Lung (tissue), 12 donors: Measurements from ENCODE around the gene ATP5MC2. TPM values are rescaled to one million over a fixed set of nuclear protein-coding genes. Genes with fewer than 3 reads are reported as not detected.
"Not testable (repeated sequence)": the region's sequence is repeated elsewhere in the genome, so short reads cannot be mapped to it uniquely, and the experiment has no call there.

Experiments used
- ATAC-seq: fragments of 200-7000 bp; cut with Tn5 transposase; one replicate; pipeline ENCODE4 v1.9.1; 2020; ENCODE audit warnings: moderate number of reproducible peaks; ENCODE audit not compliant: insufficient read depth, low FRiP score
- DNase-seq, 3 donors: peaks; one replicate each; pipeline ENCODE4 v3.0.0-alpha.2; 2013 to 2017
- H3K27ac ChIP-seq, 2 donors: one replicate each; pipeline ENCODE4 v1.5.1; 2013; ENCODE audit warnings: mild to moderate bottlenecking in 2 of 2, moderate library complexity in 2 of 2, control low read depth in 1 of 2, inconsistent platforms in 1 of 2, low read depth in 1 of 2, low read length in 1 of 2
- H3K27me3 ChIP-seq, 3 donors: one replicate each; pipeline ENCODE4 v1.5.1; 2013; ENCODE audit warnings: low read length in 2 of 3; ENCODE audit not compliant: control insufficient read depth in 3 of 3, insufficient read depth in 3 of 3
- H3K36me3 ChIP-seq, 4 donors: one replicate each; pipeline ENCODE4 v1.5.1; 2013; ENCODE audit warnings: low read length in 4 of 4, mild to moderate bottlenecking in 1 of 4, moderate library complexity in 1 of 4; ENCODE audit not compliant: control insufficient read depth in 4 of 4, insufficient read depth in 4 of 4
- H3K4me1 ChIP-seq, 5 donors: one replicate each; pipeline ENCODE4 v1.5.1; 2013; ENCODE audit warnings: low read length in 5 of 5, mild to moderate bottlenecking in 2 of 5, moderate library complexity in 1 of 5; ENCODE audit not compliant: control insufficient read depth in 5 of 5, insufficient read depth in 5 of 5
- H3K4me3 ChIP-seq: one replicate; pipeline ENCODE4 v1.5.1; 2013; ENCODE audit warnings: mild to moderate bottlenecking, control low read depth, moderate library complexity
- H3K9ac ChIP-seq, 2 donors: one replicate each; pipeline ENCODE4 v1.5.1; 2013; ENCODE audit warnings: low read length in 2 of 2, control low read depth in 1 of 2; ENCODE audit not compliant: insufficient read depth in 1 of 2
- H3K9me3 ChIP-seq, 4 donors: one replicate each; pipeline ENCODE4 v1.5.1; 2013; ENCODE audit warnings: low read length in 3 of 4, mild to moderate bottlenecking in 1 of 4, moderate library complexity in 1 of 4; ENCODE audit not compliant: control insufficient read depth in 4 of 4, insufficient read depth in 3 of 4
- CTCF ChIP-seq: IDR thresholded peaks from 2 replicates; pipeline ENCODE4 v1.5.1; 2012; ENCODE audit warnings: mild to moderate bottlenecking; ENCODE audit errors: control extremely low read depth, extremely low read depth
- WGBS, 2 donors: extraction: QIAGEN DNeasy Blood & Tissue Kit; methylation state at CpG; one replicate each; pipeline ENCODE4 v1.1.7; 2013; 5-methylcytosine and 5-hydroxymethylcytosine counted together
- polyA plus RNA-seq, 2 donors: library from polyadenylated mRNA; stranded (reverse); fragments of 200-250 nt; gene quantifications; one replicate each; pipeline ENCODE4 v1.2.1, GENCODE V29; 2013
- total RNA-seq, 2 donors: library from RNA; depleted of rRNA in 1 of 2; stranded (reverse); fragments of >200 nt in 1 of 2; gene quantifications; one replicate each; pipeline ENCODE4 v1.2.1, GENCODE V29; 2014 to 2021
- donor health status: control.
- donor health status: control.
- donor health status: Bipolar disorder and iron deficiency.
- donor health status: healthy.
- donor health status: DM: yes; HTN: yes; CAD: no.

ATP5MC2 gene
- total and polyA plus RNA-seq, 4 donors: 143 to 582 (median 320) TPM

- TF ChIP-seq CTCF: no peak
- no peak for ATAC-seq
- H3K27ac ChIP-seq: no peak overlapping the region
- H3K9me3 ChIP-seq: no peaks in the 10 kb centered on the region
- H3K9ac ChIP-seq: no peak overlapping the region
- H3K4me3 ChIP-seq: no peak overlapping the region
- H3K27me3 ChIP-seq: no peaks in the 10 kb centered on the region
- WGBS, 2 donors: 95 to 96% methylated on average over 2 of the region's 2 CpGs
- no peaks in the 10 kb centered on the region for H3K36me3 ChIP-seq
- DNase-seq: no peak
- peaks cover 0 to 3% (median 0%) of the 10 kb centered on the region in 5 donors for H3K4me1 ChIP-seq
Measured at GRCh38 chr12:53653595-53653994, 22.3 kb downstream of the ATP5MC2 start.

GRCh38 chr12:53652366-53652765 lies 23.5 kb downstream of the ATP5MC2 start:
- Histone ChIP-seq H3K4me3 (no peak overlapping the region), H3K27ac (no peak overlapping the region), H3K36me3 (no peaks in the 10 kb centered on the region), H3K4me1 (no peaks in the 10 kb centered on the region), H3K27me3 (no peaks in the 10 kb centered on the region), H3K9ac (no peak overlapping the region), H3K9me3 (no peaks in the 10 kb centered on the region)
- no peak for TF ChIP-seq CTCF
- ATAC-seq: no peak
- DNase-seq: no peak
- WGBS, 2 donors: 41 to 67% methylated on average over 1 of the region's 1 CpG

GRCh38 chr12:53651737-53652136 lies 24.1 kb downstream of the ATP5MC2 start:
- 78 to 81% methylated on average over 1 of the region's 1 CpG for WGBS, 2 donors
- Histone ChIP-seq H3K9me3 (no peaks in the 10 kb centered on the region), H3K36me3 (no peaks in the 10 kb centered on the region), H3K27ac (no peak overlapping the region), H3K27me3 (no peaks in the 10 kb centered on the region), H3K9ac (no peak overlapping the region), H3K4me3 (no peak overlapping the region), H3K4me1 (no peaks in the 10 kb centered on the region)
- no peak for TF ChIP-seq CTCF
- ATAC-seq: no peak
- DNase-seq: no peak

GRCh38 chr12:53646300-53646699 lies 29.6 kb downstream of the ATP5MC2 start:
- H3K9ac ChIP-seq, H3K4me1 ChIP-seq, H3K27ac ChIP-seq, H3K9me3 ChIP-seq, H3K4me3 ChIP-seq, H3K27me3 ChIP-seq, ATAC-seq, DNase-seq, H3K36me3 ChIP-seq: not testable (repeated sequence)
- WGBS, 2 donors: 64 to 94% methylated on average over 4 of the region's 4 CpGs
